ENCODE data around the gene PHACTR3.

PHACTR3 gene

GRCh38 chr20:59648466-59649070 is 44.2 kb downstream of the PHACTR3 start:
- no peak for DNase-seq

DNA sequence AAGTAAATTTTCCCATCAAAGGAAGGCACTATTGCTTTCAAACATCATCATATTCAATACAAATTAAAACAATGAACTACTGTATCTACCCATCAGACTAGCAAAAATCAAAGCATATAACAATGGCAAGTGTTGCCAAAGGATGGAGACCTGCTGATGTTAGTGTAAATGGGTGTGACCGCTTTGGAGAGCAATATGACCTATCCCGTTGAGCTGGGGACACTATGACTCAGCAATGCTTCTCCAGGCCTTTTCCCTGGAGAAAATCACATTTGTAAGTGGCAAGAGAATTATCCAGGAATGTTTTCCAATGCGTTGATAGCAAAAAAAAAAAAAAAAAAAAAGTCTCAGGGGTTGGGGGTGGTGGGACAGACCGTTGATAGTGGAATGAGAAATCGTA is 46.1 kb downstream of the PHACTR3 start:
- DNase-seq: no peak

- no peak for DNase-seq
Observed at GRCh38 chr20:59652381-59652780, 48.0 kb downstream of the PHACTR3 start.

GRCh38 chr20:59656417-59656816 is 52.1 kb downstream of the PHACTR3 start:
- no peak for DNase-seq

DNA sequence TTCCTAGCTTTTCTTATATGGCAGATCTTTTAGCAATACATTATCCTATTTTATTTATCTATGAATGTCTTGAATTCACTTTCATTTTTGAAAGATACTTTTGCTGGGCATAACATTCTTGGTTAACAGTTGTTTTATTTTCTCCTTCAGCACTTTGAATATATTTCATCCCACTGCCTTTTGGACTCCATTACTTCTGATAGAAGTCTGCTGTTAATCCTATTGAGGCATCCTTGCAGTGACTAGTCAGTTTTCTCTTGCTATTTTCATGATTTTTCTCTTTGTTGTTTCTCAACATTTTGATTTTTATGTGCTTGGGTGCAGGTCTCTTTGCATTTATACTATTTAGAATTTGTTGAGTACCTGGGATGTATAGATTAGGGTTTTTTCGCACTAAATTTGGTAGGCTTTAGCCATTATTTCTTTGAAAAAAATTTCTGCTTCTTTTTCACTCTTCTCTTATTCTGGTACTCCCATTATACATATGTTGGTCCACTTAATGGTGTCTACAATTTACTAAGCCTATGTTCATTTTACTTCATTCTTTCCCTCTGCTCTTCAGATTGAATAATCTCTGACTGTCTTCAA is 53.2 kb downstream of the PHACTR3 start:
- no peak for DNase-seq

- DNase-seq: no peak
Observed at GRCh38 chr20:59660471-59660870, 56.1 kb downstream of the PHACTR3 start.

DNA sequence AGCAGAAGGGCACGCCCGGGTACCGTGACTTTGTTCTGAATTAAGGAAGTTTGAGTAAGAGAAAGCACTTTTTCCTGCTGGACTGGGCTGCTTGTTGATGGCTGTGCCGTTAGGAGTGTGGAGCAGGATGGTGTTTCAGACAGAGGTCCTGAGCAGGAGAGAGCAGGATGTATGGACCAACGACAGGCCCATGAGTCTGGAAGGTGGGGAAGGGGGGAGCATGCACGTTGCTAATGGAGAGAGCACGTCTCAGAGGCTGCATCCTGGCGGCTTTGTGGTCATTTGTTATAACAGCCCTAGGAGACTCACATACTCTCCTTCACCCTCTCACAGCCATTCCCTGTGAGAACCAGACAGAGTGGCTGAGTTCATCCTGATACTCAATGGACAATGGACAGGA is 56.8 kb downstream of the PHACTR3 start:
- DNase-seq: no peak

- no peak for DNase-seq
Observed at GRCh38 chr20:59661621-59662020, 57.3 kb downstream of the PHACTR3 start.

DNA sequence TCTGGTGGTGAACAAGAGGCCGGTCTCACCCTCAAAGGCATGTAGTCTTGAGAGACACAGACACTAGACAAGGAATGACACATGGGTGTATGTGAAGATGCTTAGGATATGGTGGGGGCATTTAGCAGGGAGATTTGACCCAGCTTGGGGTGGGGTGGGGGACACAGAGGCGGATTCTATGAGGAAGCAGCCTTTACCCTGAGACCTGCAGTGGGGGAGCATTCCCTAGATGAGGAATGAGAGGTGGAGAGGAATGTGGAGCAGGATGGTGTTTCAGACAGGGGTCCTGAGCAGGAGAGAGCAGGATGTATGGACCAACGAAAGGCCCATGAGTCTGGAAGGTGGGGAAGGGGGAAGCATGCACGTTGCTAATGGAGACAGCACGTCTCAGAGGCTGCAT is 57.8 kb downstream of the PHACTR3 start:
- no peak for DNase-seq

- no peak for DNase-seq
Observed at GRCh38 chr20:59662856-59663512, 58.6 kb downstream of the PHACTR3 start.

DNA sequence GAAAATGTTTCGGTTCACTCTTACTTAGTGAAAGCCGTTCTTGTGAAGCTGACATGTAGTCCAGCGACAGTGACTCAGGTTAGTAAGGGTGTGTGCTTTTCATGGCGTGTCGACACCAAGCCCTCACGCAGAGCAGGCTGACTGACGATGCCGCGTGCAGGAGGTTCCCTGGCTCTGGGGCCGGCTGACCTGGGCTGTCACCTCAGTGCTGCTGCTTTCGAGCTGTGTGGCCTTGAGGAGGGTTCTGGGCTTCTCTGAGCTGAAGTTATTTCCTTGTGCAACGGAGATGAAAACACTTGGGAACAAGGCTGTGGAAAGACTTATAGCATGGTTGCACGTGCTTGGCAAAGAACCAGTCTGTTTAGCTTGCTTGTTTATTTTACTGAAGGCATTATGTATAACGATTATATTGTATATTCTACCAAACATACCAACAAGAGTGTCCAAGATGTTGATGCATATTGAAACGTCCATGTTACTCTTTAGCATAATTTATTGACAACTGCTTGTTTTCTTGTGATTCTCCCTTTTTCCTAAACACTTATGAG is 59.2 kb downstream of the PHACTR3 start:
- DNase-seq: no peak

- DNase-seq: no peak
Observed at GRCh38 chr20:59664421-59664941, 60.1 kb downstream of the PHACTR3 start.

DNA sequence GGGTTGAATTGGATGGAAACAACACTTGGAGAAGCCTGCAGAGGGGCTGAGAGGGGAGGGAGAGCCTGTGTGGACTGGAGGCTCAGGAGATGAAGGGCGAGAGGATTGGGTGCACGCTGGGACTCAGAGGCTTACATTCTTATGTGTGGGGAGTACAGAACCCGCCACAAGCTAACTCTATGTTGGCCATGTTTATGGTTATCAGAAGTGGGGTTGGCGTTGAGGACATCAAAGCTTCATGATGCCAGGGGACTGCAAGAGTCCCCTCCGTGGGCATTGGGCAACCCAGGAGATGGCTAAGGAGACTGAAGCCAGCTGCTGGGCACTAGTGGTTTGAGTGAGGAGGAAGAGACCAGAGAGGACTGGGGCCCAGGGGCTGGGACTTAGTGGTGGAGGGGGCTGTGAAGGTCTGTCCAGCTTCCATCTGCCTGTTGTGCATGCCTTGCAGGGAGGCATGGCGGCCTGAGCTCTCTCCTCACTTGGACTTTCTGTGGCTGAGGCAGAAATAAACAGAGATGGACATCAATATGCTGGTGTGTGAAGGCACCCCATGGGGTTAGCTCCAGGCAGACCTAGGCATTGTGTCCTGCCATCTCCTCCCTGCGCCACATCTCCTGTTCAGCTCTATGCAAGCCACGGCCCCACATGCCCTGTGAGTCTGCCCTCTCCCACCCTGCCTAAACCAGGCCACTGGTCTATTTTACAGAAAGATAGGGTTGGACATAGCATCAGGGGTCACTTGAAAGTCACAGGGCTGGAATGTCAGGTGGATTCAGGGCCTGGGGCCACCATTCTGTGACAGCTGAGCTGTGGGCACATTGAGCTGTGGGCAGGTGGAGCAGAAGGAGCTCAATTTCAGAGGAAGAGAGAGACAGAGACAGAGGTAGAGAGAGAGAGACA is 61.6 kb downstream of the PHACTR3 start:
- DNase-seq: no peak

GRCh38 chr20:59666586-59666985 is 62.2 kb downstream of the PHACTR3 start:
- DNase-seq: no peak

DNA sequence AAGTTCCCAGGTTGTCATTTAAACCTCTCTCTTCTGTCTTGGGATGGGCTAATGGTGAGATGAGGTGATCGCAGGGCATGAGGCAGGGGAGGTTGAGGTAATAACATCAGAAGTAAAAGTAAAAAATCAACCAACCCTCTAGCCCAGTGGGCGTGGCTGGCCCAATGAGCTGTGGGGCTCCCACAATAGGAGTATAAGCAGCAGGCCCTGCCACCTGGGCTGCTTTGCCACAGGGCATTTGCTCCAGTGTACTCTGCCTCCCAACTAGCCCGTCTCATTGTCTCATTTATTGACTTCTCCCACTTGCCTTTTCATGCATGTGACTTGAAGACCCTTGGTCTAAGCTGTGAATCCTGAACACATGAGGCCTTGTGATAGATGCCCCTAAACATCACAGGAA is 62.8 kb downstream of the PHACTR3 start:
- DNase-seq: no peak

GRCh38 chr20:59667981-59668515 is 63.7 kb downstream of the PHACTR3 start:
- DNase-seq: no peak

- DNase-seq: no peak
Observed at GRCh38 chr20:59668926-59669850, 64.8 kb downstream of the PHACTR3 start.

DNA sequence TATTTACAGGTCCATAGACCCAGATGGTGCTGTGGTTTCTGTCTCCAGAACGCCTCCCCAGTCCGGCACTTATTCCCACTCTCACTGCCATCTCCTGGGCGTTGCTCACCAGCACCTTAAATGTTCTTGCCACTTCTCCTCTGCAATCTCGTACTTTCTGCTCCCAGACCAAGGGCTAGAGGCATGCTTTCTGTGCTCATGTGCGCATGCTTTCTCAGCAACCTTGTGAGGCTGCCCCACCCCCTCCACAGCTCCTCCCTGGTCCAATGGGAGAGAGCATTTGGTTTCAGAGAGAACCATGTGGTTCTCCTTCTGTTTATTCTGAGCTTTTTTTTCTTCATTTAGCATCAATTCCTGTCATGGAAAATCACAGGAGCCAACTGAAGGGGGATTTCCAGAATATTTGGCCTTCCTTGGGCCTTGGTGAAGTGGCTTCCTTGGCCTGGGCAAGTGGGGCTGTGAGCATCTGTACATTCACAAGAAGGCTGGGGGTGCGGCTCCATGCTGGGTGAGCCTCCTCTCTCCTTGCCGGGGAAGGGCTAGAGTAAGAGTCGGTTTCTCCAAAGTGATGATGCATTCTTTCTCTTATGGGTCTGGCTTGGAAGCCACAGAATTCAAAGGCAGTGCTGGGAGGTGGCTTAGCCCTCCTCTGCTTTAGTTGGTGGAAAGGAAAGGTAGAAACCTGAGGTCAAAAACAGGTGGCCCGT is 66.6 kb downstream of the PHACTR3 start:
- no peak for DNase-seq

GRCh38 chr20:59671661-59672471 is 67.5 kb downstream of the PHACTR3 start:
- DNase-seq: no peak

DNA sequence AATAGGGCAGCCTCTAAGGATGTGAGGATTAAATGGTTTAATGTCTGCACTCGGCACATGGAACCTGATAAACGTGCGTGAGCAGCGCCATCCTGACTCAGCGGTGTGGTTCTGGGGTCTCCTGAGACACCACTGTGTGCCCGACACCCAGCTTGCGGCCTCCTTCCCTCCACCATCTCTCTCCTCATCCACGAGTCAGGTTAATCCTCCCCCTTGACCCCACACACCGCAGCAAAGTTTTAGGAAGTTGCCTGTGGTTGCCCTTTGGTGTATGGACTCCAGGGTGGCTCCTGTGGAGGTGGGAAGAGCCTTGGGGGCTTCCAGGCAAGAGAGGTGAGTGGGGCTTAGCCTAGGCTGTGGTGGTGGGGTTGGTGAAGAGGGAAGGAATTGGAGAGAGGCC is 68.2 kb downstream of the PHACTR3 start:
- no peak for DNase-seq
